NOMO-1 treated with DMSO at 0.1 percent for 48 hours (cell line): Measurements from ENCODE around the gene SNX22.

ENCODE experiments used
- DNase-seq: peaks from one replicate; lab custom pipeline; 2025; ENCODE audit not compliant: unreplicated experiment; lab: John Stamatoyannopoulos, UW

SNX22 gene

GRCh38 chr15:64133623-64134344 lies 17.7 kb upstream of the SNX22 start:
- DNase-seq = no peak

- DNase-seq = no peak
These were observed 17.1 kb upstream of the SNX22 start for GRCh38 chr15:64134345-64134829.

- DNase-seq = no peak
These were observed 15.2 kb upstream of the SNX22 start for GRCh38 chr15:64136347-64136746.

GRCh38 chr15:64137226-64137833 lies 14.2 kb upstream of the SNX22 start:
- no peak for DNase-seq

GRCh38 chr15:64138331-64138941 lies 13.1 kb upstream of the SNX22 start:
- DNase-seq = no peak

- DNase-seq = no peak
These were observed 9.6 kb upstream of the SNX22 start for GRCh38 chr15:64141798-64142512.

- no peak for DNase-seq
These were observed 8.3 kb upstream of the SNX22 start for GRCh38 chr15:64143276-64143675.

- DNase-seq = no peak
These were observed 7.4 kb upstream of the SNX22 start for GRCh38 chr15:64144192-64144564.

- DNase-seq = no peak
These were observed 6.8 kb upstream of the SNX22 start for GRCh38 chr15:64144565-64145281.

- no peak for DNase-seq
These were observed 5.5 kb upstream of the SNX22 start for GRCh38 chr15:64146041-64146440.

- DNase-seq = no peak
These were observed 5.0 kb upstream of the SNX22 start for GRCh38 chr15:64146520-64146884.

GRCh38 chr15:64146885-64147681 lies 4.4 kb upstream of the SNX22 start:
- DNase-seq = no peak

GRCh38 chr15:64148168-64148567 lies 3.4 kb upstream of the SNX22 start:
- DNase-seq = no peak

- DNase-seq = no peak
These were observed 3.0 kb upstream of the SNX22 start for GRCh38 chr15:64148581-64148980.

- no peak for DNase-seq
These were observed 2.1 kb upstream of the SNX22 start for GRCh38 chr15:64149424-64149823.

GRCh38 chr15:64149893-64150578 lies 1.5 kb upstream of the SNX22 start:
- no peak for DNase-seq

- no peak for DNase-seq
These were observed 1.2 kb downstream of the SNX22 start for GRCh38 chr15:64152507-64153387.

GRCh38 chr15:64153480-64154367 lies 2.2 kb downstream of the SNX22 start:
- DNase-seq = peak; percentile 73
